ENCODE measurements around the gene ERBB2. TPM values are rescaled to one million over a fixed set of nuclear protein-coding genes. Genes with fewer than 3 reads are reported as not detected.

Gene ERBB2
- total and polyA plus RNA-seq, 2 of the 8 experiments (the other 6 are each of a cell fraction or from before 2014, with no cell fraction given): 183 to 394 TPM

GRCh38 chr17:39671651-39672521 is 28.0 kb upstream of the ERBB2 start:
- H3K9ac ChIP-seq (replicated peaks in 1 of 4; ENCODE audit: extremely low read depth in 1 of 4, low read depth in 3 of 4, low read length in 3 of 4): peak overlapping the region in 1 of 4 experiments; percentile 4; a peak in 1 of 7 replicates
- no peak for TF ChIP-seq KDM1A (IDR thresholded peaks at IDR 0.05; ENCODE audit: borderline replicate concordance, low read length)
- no peak for TF ChIP-seq POU5F1 (IDR thresholded peaks at IDR 0.05; ENCODE audit: low read depth, low read length)
- TF ChIP-seq CTCF (IDR thresholded peaks at IDR 0.05; ENCODE audit: control extremely low read depth in 1 of 3, insufficient read depth in 1 of 3, low read depth in 1 of 3, low read length in 3 of 3): peak; percentile 86 to 93 (median 92)
- TF ChIP-seq GABPA (IDR thresholded peaks at IDR 0.05; ENCODE audit: borderline replicate concordance, insufficient read depth, low read length): peak; percentile 46; the same call in 1 of the 2 replicates
- TF ChIP-seq CBX5 (IDR thresholded peaks at IDR 0.05; ENCODE audit: low read depth, low read length): no peak
- TF ChIP-seq SIN3A (conservative IDR thresholded peaks at IDR 0.05 in 1 of 2, IDR thresholded peaks at IDR 0.05 in 1 of 2; ENCODE audit: low read depth in 1 of 2, low read length in 2 of 2): 0 out of 4 replicates have a peak, but pooled peaks of 1 of the 2 experiments have one; percentile 21

More at GRCh38 chr17:39671651-39672521, 28.0 kb upstream of the ERBB2 start:
- Histone ChIP-seq H3K36me3 (ENCODE audit: control insufficient read depth in 2 of 4, insufficient read depth in 4 of 4, low read length in 3 of 4) (peaks cover 0 to under 1% (median 0%) of the 10 kb centered on the region in 4 experiments; a peak in 1 of 8 replicates), H3K56ac (replicated peaks; ENCODE audit: insufficient read length, low read depth, low read length) (no peak overlapping the region), H4K91ac (replicated peaks; ENCODE audit: insufficient read length, low read length) (peak overlapping the region; percentile 61), H3K23ac (ENCODE audit: insufficient read length) (no peak overlapping the region), H3K79me1 (ENCODE audit: low read depth, low read length) (no peaks in the 10 kb centered on the region), H2AFZ (ENCODE audit: low read length) (no peak overlapping the region), H3K27me3 (replicated peaks in 1 of 4; ENCODE audit: control insufficient read depth in 3 of 4, extremely low read depth in 1 of 4, insufficient read depth in 3 of 4, low read length in 3 of 4) (peaks cover 0 to 23% (median 5%) of the 10 kb centered on the region in 4 experiments; a peak in 4 of 7 replicates), H4K5ac (ENCODE audit: insufficient read length, low read depth, low read length) (peak overlapping the region; percentile 25), H3K9me3 (ENCODE audit: insufficient read depth in 2 of 2, low read depth in 1 of 2, low read length in 1 of 2) (no peaks in the 10 kb centered on the region), H3K79me2 (ENCODE audit: control insufficient read depth in 1 of 2, insufficient read depth in 2 of 2, low read length in 2 of 2) (no peaks in the 10 kb centered on the region), H3K14ac (ENCODE audit: insufficient read length) (no peak overlapping the region), H3K27ac (ENCODE audit: low read depth, low read length) (no peak overlapping the region), H3K23me2 (ENCODE audit: low read depth, low read length) (peaks cover 11% of the 10 kb centered on the region; the same call in 1 of the 2 replicates), H2BK5ac (ENCODE audit: low read depth, low read length) (peak overlapping the region; percentile 72), H2BK12ac (ENCODE audit: low read depth, low read length) (peak overlapping the region; percentile 10; the same call in 1 of the 2 replicates), H3K4me3 (ENCODE audit: extremely low read depth in 1 of 4, insufficient read depth in 2 of 4, low read depth in 3 of 4, low read length in 4 of 4) (no peak overlapping the region), H4K20me1 (replicated peaks in 1 of 2; ENCODE audit: control insufficient read depth in 1 of 2, insufficient read depth in 2 of 2, low read length in 2 of 2) (peaks cover 0 to 2% of the 10 kb centered on the region in 2 experiments), H3K4me2 (ENCODE audit: insufficient read depth in 1 of 2, low read depth in 2 of 2, low read length in 2 of 2) (no peak overlapping the region), H2BK120ac (replicated peaks; ENCODE audit: low read depth, low read length) (no peak overlapping the region), H3K4ac (replicated peaks; ENCODE audit: insufficient read length, low read depth, low read length) (peak overlapping the region; percentile 3), H3K4me1 (replicated peaks in 1 of 4; ENCODE audit: control insufficient read depth in 3 of 4, insufficient read depth in 4 of 4, low read length in 3 of 4) (peaks cover 0 to 16% (median 9%) of the 10 kb centered on the region in 4 experiments; a peak in 6 of 7 replicates), H2AK5ac (ENCODE audit: low read depth, low read length) (0 out of 2 replicates have a peak overlapping the region, but pooled peaks have one; percentile 46), H2BK20ac (ENCODE audit: low read length) (peak overlapping the region; percentile 90; the same call in 1 of the 2 replicates), H3K18ac (ENCODE audit: extremely low read depth, low read length) (peak overlapping the region; percentile 15; the same call in 1 of the 2 replicates), H2BK15ac (ENCODE audit: low read length) (peak overlapping the region; percentile 83), H4K8ac (ENCODE audit: extremely low read depth, insufficient read depth, low read length) (peak overlapping the region; percentile 39; the same call in 1 of the 2 replicates)
- CTCF ChIA-PET (ENCODE audit: partially characterized antibody): interaction anchor here (0.6 to 52.4 kb wide), 36 partner anchors 8 to 697 kb away, joined by 3 to 1885 read pairs (median 5); partner anchors contain the start of genes ERBB2, MIEN1, PGAP3 and PPP1R1B
- peak; percentile 24 for FAIRE-seq
- DNase-seq (ENCODE audit: low read depth in 1 of 2, low spot score in 2 of 2): peak in 1 of 2 experiments; percentile 80
- POLR2A ChIA-PET (ENCODE audit: partially characterized antibody): interaction anchor here (0.6 to 38.1 kb wide), 15 partner anchors 4 to 73 kb away, joined by 3 to 708 read pairs (median 4); partner anchors contain the start of genes ERBB2, PGAP3, PNMT and TCAP
- WGBS, 2 experiments (ENCODE audit: extremely low coverage in 1 of 2, insufficient coverage in 1 of 2, insufficient read length in 1 of 2, insufficient replicate concordance in 2 of 2, low coverage in 1 of 2, low lambda C conversion rate in 2 of 2, missing lambda C conversion rate in 1 of 2): 85% methylated on average over 18 of the region's 19 CpGs; no CpG with 5 or more reads in 1 of the 2 experiments
